GM10266 (cell line): ENCODE measurements around the gene CISTR.

Experiments
- DNase-seq: peaks from one replicate; pipeline ENCODE4 v3.0.0; 2012; ENCODE audit errors: extremely low spot score
- TF ChIP-seq, protein P1 (sequence below): IDR thresholded peaks from 2 replicates; pipeline ENCODE4 v1.5.1; 2012; ENCODE audit warnings: mild to moderate bottlenecking, low read depth; ENCODE audit not compliant: control insufficient read depth, insufficient read depth; ENCODE audit errors: missing control alignments

The CISTR gene

DNA sequence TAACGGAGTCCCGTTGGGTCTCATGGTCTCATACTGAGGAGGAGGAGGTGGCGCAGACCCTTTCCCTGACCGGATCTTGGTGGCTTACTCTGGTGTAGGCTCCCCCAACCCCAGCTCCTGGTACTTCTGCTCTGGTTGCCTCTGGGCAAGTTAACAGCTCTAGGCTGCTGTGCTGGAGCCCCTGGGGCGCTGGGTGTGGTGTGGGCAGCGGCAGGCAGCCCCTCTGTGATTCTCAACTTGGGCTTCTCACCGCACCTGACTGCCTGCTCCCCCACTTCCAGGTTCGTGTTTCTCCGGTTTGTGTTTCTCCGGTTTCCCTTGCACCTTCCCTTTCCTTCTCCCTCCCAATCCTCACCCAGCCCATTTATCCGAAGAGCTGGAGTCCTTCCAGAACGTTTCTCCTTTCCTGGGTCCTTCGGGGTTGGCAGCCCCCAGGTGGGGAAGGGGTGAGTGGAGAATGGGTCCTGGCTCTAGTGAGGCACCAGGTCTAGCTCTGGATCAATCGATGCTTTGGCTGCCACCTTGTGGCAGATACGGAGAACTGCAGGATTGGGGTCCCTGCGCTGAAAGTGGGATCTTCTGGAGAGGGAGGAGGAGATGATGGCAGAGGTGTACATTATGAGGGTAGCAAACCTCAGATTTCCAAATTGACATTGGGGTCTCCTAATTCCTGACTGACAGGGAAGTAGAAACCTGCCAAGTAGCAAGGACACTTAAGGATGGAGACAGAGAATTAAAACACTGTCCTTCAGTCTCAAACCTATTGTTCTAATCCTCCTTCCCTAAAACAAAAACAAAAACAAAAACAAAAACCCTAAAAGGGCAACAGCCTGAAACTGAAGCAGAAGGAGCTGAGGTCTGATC, 8.3 kb downstream of the CISTR start:
- TF ChIP-seq, protein P1, sequence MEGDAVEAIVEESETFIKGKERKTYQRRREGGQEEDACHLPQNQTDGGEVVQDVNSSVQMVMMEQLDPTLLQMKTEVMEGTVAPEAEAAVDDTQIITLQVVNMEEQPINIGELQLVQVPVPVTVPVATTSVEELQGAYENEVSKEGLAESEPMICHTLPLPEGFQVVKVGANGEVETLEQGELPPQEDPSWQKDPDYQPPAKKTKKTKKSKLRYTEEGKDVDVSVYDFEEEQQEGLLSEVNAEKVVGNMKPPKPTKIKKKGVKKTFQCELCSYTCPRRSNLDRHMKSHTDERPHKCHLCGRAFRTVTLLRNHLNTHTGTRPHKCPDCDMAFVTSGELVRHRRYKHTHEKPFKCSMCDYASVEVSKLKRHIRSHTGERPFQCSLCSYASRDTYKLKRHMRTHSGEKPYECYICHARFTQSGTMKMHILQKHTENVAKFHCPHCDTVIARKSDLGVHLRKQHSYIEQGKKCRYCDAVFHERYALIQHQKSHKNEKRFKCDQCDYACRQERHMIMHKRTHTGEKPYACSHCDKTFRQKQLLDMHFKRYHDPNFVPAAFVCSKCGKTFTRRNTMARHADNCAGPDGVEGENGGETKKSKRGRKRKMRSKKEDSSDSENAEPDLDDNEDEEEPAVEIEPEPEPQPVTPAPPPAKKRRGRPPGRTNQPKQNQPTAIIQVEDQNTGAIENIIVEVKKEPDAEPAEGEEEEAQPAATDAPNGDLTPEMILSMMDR, result peak; percentile 97
- DNase-seq, result peak; percentile 82

DNA sequence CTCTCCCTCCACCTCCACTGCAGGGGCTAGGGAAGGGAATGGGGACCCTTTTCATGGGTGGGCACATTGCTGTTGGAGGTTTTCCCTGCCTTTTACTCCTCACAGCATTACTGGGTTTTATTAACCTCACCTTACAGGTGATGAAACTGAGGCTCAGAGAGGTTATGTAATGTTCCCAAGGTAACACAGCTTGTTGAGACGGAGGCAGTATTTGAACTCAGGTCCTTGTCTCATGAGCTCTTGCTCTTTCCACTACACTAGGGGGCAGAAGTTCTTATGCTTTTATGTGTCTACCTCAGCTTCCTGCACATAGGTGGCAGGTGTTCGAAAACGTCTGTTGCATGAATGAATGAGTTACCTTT, 11.7 kb downstream of the CISTR start:
- TF ChIP-seq, protein P1, result no peak
- no peak for DNase-seq

DNA sequence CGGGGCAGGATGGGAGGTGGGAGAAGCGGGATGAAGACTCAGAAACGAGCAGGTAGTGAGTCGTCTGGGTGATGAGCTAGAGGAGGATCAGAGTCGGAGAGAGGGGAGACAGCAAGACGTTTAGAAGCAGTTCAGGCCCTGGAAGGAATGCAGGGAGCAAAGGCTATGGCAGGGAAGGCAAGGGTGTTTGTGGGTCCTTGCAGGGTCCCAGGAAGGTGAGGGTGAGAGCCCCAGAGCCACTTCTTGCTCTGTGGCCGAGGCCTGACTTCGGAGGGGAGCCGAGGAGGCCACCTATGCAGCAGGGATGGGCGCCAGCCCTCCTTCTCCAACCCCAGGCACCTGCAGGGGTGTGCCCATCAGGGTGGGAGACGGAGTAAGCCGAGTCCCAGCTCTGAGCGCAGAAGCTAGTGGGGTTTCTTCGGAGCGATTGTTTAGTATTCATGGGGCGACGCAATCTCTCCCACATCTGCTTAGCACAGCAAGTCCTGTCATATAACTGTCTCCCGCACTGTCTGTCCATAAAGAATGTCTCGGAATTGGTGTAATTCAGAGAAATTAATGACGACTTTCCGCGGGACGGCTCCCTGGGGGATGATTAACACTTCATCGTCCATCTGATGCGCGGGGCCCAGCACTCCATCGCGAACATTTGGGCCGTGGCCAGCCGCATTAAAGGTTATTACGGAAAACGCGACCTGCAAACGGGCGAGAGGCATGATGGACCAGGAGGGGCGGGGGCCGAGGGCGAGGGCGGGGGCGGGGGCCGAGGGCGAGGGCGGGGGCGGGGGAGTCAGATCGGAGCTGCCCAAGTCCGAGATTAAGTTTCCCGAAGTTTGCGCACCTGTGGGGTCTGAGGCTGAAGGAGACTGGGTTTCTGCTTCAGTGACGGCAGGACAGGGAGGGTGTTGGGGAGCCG, 12.3 kb downstream of the CISTR start:
- no peak for DNase-seq
- TF ChIP-seq, protein P1, result no peak

DNA sequence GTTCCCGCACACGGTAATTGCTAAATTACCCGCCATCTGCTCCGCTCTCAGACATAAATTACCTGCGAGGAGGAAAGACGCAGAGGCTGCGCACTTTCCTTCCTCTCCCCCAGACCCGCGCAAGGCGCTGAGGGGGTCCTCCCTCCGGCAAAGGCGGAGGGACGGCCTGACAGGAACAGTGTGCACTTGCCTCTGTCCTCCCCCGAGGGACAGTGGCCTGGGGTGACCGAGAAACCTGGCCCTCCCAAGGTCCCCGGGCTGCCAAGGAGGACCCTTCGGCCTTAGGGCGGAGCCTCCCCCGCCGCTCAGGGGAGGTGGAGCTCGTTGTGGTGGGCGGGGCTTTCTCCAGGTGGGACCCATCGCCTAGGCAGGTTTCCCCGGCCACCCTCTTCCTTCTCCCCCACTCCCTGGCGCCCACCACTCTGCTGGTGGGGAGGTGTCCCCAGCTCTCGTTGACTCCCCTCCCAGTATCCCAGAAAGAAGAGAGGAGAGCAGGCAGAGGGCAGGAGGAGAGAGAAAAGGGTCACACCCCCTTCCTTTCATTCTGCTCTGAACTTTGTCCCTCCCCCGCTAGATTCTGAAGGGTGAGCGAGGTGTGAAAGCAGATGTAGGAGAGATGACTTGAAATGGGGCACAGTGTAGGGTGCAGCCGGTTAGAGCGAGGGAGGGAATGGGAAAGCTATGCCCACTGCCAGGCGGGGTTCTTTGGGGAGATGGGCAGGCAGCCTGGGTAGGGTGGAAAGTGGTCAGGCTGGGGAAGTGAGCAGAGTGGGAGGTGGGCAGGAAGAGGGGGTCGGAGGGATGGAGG, 13.2 kb downstream of the CISTR start:
- TF ChIP-seq, protein P1, result no peak
- DNase-seq, result no peak

DNA sequence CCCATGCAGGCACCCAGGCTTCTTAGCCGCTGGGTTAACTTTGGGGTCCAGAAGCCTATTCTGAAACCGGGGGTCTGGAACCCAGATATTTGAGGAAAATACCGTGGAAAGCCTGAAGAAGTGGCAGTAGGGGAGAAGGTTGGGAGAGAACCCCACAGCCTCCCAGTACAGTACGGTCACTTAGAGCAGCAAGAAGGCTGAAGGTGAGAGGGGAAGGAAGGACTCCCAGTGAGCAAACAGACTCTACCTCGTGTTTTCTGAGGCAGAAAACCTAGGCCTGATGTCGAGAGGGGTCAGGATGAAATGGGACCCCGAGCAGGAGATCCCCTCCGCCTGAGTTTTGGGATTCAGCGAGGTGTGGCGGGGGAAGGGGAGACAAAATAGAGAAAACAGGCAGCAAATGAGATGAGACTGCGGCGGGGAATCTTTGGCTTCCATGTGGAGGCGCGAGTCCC, 13.8 kb downstream of the CISTR start:
- TF ChIP-seq, protein P1, result no peak
- no peak for DNase-seq

DNA sequence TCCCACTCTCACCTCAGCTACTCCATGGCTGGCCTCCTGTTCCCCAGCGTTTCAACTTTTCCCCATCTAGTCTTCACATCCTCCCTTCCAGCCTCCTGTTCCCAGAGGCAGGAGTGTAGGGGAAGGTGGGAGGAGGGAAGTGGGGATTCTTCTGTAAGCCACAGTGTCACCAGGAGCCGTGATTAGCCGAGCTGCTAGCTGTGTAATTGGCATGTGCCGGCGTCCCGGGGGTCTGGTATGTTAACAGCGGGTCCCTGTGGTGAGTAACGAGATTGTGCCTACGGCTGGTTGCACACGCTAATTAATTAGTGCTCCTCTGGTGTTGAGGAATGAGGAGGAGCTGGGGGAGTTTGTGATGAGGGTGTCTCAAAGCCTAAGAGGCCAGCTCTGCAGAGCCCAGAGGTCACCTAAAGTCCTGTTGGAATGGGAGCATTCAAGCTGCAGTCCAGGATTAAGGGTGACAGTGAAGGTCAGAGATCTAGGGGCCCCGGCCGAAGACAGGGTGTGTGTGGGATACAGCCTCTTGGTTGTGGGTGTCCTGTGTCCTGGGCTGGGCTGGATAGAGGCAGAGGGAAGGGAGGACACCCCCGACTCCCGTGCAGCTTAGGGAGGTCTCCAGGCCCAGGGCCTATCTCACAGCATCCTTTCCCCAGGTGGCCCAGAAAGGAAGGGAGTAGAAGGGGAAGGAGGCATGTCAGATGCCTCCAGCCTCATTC, 14.5 kb downstream of the CISTR start:
- DNase-seq, result no peak
- TF ChIP-seq, protein P1, result no peak
